AG09309 (cell line): Measurements from ENCODE around the gene REPS2.

Source experiments
- DNase-seq: peaks from one replicate; pipeline ENCODE4 v3.0.0-alpha.2; 2010; ENCODE audit warnings: low read depth
- H3K4me3 ChIP-seq: 2 replicates; pipeline ENCODE4 v1.5.1; 2011; ENCODE audit warnings: mild to moderate bottlenecking, low read depth, low read length, moderate library complexity; ENCODE audit not compliant: control insufficient read depth
- TF ChIP-seq, protein P1 (sequence below): IDR thresholded peaks from 2 replicates; pipeline ENCODE4 v1.5.1; 2011; ENCODE audit warnings: mild to moderate bottlenecking, low read depth, low read length, inconsistent platforms; ENCODE audit not compliant: insufficient read depth, control insufficient read depth; ENCODE audit errors: missing control alignments

REPS2 gene

DNA sequence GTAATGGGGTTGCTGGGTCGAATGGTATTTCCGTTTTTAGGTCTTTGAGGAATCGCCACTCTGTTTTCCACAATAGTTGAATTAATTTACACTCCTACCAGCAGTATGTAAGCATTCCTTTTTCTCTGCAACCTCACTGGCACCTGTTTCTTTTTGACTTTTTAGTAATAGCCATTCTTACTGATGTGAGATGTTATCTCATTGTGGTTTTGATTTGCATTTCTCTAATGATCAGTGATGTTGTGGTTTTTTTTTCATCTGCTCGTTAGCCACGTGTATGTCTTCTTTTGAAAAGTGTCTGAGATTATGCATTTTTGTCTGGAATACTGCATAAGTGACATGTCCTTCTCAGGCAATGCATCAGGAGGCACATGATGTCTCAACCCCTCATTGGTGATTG, 28.8 kb downstream of the REPS2 start:
- H3K4me3 ChIP-seq = no peak overlapping the region
- no peak for DNase-seq
- TF ChIP-seq, protein P1, sequence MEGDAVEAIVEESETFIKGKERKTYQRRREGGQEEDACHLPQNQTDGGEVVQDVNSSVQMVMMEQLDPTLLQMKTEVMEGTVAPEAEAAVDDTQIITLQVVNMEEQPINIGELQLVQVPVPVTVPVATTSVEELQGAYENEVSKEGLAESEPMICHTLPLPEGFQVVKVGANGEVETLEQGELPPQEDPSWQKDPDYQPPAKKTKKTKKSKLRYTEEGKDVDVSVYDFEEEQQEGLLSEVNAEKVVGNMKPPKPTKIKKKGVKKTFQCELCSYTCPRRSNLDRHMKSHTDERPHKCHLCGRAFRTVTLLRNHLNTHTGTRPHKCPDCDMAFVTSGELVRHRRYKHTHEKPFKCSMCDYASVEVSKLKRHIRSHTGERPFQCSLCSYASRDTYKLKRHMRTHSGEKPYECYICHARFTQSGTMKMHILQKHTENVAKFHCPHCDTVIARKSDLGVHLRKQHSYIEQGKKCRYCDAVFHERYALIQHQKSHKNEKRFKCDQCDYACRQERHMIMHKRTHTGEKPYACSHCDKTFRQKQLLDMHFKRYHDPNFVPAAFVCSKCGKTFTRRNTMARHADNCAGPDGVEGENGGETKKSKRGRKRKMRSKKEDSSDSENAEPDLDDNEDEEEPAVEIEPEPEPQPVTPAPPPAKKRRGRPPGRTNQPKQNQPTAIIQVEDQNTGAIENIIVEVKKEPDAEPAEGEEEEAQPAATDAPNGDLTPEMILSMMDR = no peak

DNA sequence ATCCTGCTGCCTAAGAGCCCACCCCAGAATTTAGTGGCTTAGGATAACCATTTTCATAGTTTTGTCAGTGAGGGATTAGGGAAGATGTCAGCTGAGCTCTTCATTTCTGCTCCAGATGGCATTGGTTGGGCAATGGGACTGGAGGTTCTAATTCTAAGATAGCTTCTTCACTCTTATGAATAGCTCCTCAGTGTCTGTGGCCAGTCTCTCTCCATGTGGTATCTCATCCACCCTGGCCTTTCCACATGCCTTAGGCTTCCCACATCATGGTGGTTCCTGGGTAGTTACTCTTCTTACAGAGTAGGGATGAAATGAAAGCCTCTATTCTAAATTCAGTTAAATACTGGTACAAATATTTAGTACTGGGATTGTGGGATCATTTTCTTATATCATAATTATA, 31.3 kb downstream of the REPS2 start:
- TF ChIP-seq, protein P1 = no peak
- no peak overlapping the region for H3K4me3 ChIP-seq
- DNase-seq = no peak

DNA sequence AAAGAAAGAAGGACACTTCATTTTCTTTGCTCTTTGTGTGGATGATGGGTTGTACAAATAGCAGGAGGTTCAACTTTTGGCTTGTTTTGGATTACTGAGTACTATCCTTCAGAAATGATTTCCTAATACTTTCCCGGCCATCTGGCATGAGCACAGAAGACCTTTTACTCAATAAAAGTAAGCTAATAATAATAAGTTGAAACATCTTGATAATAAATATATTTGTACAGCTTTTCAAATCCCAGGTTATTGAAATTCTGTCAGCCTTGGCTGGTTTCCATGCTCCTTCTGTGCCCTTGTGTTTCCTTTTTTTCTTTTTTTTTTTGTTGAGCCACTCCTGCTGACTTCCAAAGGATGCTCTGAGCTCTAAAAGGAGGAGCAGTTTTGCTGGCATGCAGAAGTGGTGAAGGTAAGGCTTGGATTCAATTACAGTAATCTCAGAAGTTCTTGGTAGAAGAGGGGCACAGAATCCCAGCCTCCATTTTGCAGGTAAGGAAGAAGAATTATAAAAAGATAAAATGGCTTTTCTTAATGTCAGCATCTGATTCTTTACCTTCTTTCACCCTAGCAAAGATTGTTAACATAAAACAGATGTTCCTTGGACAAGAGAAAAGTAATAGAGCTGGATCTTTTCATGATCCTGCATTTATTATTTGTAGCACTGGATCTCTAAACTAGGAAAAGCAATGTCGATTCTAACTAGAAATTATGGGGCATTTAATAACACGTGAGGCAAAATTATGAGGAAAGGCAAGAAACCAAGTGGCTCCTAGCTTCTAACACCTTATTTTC, 31.9 kb downstream of the REPS2 start:
- H3K4me3 ChIP-seq = no peak overlapping the region
- DNase-seq = no peak

DNA sequence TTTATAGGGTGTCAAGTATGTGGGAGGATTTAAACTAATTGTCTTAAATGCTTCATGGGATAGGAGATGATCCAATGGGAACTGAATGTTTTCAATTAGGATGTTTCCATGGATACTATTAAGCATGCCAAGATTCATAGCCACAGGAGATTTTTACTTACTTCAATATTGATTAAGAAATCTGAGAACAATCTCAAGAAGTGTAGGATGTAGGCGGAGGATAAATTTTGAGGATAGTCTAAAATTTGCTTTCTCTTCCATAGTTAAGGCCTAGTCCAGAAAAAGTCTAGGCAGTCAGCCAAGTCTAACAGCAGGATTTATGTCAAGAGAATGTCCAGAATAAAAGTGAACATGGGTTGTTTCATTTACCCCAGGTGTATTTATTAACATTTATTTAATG, 32.8 kb downstream of the REPS2 start:
- H3K4me3 ChIP-seq = no peak overlapping the region
- TF ChIP-seq, protein P1 = no peak
- DNase-seq = no peak

More for the DNA sequence above, 31.9 kb downstream of the REPS2 start:
- TF ChIP-seq, protein P1 = no peak

DNA sequence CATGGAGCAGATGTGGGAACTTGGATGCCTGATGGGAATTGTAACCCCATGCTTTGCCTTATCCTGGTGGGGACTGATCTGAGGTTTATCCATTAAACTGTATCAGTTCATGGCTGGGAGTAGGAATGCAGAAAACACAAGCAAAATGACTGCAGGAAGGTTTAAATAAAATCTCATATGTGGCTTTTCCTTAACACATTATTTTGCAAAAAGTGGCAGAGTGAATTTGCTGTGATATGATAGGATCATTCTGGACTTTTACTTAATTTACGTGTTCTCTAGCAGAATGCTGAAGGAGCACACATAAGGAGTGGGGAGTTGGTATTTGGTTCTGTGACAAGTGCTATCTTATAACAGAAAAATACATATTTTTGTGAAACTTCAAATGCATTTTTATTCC, 34.8 kb downstream of the REPS2 start:
- TF ChIP-seq, protein P1 = no peak
- H3K4me3 ChIP-seq = no peak overlapping the region
- no peak for DNase-seq

DNA sequence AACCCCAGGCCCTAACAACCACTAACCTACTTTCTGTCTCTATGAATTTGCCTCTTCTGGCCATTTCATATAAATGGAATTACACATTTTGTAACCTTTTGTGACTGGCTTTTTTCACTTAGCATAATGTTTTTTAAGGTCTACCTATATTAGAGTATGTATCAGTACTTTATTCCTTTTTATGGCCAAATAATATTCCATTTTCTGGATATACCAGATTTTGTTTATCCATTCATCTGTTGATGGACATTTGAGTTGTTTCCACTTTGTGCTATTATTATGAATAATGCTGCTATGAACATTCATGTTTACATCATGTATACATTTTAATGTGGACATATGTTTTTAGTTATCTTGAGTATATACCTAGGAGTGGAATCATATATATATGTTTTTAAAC, 35.5 kb downstream of the REPS2 start:
- TF ChIP-seq, protein P1 = no peak
- DNase-seq = no peak
- H3K4me3 ChIP-seq = no peak overlapping the region
